Measurements from ENCODE around the gene C1orf226. TPM values are rescaled to one million over a fixed set of nuclear protein-coding genes. Genes with fewer than 3 reads are reported as not detected.

Gene C1orf226
- total RNA-seq, 1 donor from 2014 or later = 0.26 TPM

DNA sequence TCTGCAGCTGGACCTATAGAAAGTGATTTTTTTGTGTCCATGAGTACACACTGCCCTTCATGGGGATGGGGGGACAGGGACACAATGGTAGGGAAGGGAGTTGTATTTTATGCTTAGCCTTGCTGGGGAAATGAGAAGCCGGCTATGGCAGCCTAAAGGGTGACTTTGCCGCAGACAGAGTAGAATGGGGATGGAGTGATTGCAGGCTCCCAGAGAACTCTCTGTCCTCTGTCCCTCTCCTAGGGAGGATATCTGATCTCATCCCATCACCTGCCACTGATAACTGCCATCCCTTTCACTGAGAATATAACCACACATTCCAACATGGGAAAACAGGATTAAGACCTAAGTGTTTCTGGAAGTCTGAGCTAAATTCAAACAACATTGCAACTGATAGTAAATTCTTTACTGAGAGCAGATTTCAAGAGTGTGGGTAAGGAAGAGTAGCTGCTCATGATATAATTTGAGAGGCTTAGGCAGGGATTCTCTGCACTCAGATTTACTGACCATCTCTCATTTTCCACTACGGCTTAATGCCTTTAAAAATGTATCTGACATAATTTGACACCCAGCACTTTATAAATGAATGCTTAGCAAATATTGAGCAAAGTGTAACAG is 16.5 kb downstream of the C1orf226 start:
- FAIRE-seq = no peak
- Histone ChIP-seq H3K27me3 (ENCODE audit: control insufficient read depth, insufficient read depth, low read length) (peaks cover 3% of the 10 kb centered on the region), H3K4me3 (ENCODE audit: low read depth, low read length) (no peak overlapping the region), H3K36me3 (ENCODE audit: control insufficient read depth, insufficient read depth, low read length) (no peaks in the 10 kb centered on the region)
- TF ChIP-seq, protein P1, sequence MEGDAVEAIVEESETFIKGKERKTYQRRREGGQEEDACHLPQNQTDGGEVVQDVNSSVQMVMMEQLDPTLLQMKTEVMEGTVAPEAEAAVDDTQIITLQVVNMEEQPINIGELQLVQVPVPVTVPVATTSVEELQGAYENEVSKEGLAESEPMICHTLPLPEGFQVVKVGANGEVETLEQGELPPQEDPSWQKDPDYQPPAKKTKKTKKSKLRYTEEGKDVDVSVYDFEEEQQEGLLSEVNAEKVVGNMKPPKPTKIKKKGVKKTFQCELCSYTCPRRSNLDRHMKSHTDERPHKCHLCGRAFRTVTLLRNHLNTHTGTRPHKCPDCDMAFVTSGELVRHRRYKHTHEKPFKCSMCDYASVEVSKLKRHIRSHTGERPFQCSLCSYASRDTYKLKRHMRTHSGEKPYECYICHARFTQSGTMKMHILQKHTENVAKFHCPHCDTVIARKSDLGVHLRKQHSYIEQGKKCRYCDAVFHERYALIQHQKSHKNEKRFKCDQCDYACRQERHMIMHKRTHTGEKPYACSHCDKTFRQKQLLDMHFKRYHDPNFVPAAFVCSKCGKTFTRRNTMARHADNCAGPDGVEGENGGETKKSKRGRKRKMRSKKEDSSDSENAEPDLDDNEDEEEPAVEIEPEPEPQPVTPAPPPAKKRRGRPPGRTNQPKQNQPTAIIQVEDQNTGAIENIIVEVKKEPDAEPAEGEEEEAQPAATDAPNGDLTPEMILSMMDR (IDR thresholded peaks at IDR 0.05; ENCODE audit: insufficient read depth, low read length, severe bottlenecking) = no peak
- no peak for DNase-seq (ENCODE audit: low read depth)

GRCh38 chr1:162398999-162399580 is 17.6 kb downstream of the C1orf226 start:
- Histone ChIP-seq H3K27me3 (ENCODE audit: control insufficient read depth, insufficient read depth, low read length) (peaks cover 3% of the 10 kb centered on the region), H3K36me3 (ENCODE audit: control insufficient read depth, insufficient read depth, low read length) (no peaks in the 10 kb centered on the region), H3K4me3 (ENCODE audit: low read depth, low read length) (no peak overlapping the region)
- TF ChIP-seq, protein P1 (IDR thresholded peaks at IDR 0.05; ENCODE audit: insufficient read depth, low read length, severe bottlenecking) = no peak
- DNase-seq (ENCODE audit: low read depth) = no peak
- no peak for FAIRE-seq

DNA sequence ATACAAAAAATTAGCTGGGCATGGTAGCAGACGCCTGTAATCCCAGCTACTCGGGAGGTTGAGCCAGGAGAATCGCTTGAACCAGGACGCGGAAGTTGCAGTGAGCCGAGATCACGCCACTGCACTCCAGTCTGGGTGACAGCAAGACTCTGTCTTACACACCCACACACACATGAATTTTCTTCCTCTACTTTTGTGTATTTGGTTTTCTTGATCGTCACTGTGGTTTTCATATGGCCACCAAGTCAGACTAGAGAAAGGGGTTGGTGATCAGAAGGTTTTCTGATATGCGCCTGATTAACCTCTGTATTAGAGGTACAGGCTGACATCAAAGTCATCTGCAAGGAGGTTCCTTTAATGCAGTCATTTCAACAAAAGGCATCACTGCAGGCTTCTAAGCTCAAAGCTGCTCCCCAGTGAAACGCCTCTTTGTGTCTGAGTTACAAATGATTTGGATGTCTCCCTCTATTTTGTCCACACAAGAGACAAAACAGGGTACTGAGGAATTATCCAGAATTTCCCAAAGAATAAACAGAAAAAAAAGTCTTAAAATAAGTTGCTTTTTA is 19.3 kb downstream of the C1orf226 start:
- DNase-seq (ENCODE audit: low read depth) = no peak
- TF ChIP-seq, protein P1 (IDR thresholded peaks at IDR 0.05; ENCODE audit: insufficient read depth, low read length, severe bottlenecking) = no peak
- FAIRE-seq = no peak
- Histone ChIP-seq H3K4me3 (ENCODE audit: low read depth, low read length) (no peak overlapping the region), H3K27me3 (ENCODE audit: control insufficient read depth, insufficient read depth, low read length) (peaks cover 1% of the 10 kb centered on the region), H3K36me3 (ENCODE audit: control insufficient read depth, insufficient read depth, low read length) (no peaks in the 10 kb centered on the region)

DNA sequence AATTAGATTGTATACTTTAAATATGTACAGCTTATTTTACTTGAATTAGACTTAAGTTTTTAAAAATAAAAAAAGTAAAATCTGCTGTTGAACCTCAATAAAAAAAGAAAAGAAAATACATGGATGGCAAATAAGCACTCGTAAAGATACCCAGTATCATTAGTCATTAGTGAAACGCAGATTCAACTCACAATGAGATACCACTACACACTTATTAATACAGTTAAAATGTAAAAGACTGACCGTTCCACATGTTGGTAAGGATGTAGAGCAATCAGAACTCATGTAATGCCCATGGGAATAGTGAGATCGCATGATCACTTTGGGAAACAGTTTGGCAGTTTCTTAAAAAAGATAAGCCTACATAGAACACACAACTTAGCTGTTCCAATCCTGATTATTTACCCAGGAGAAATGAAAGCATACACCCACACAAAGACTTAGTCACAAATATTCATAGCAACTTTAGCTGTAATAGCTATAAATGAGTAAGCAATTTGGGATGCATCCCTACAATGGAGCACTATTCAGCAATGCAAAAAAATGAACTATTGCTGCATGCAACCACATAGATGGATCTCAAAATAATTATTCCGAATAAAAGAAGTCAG is 23.1 kb downstream of the C1orf226 start:
- Histone ChIP-seq H3K36me3 (ENCODE audit: control insufficient read depth, insufficient read depth, low read length) (no peaks in the 10 kb centered on the region), H3K4me3 (ENCODE audit: low read depth, low read length) (no peak overlapping the region), H3K27me3 (ENCODE audit: control insufficient read depth, insufficient read depth, low read length) (no peaks in the 10 kb centered on the region)
- DNase-seq (ENCODE audit: low read depth) (peak; percentile 86), FAIRE-seq (no peak)
- TF ChIP-seq, protein P1 (IDR thresholded peaks at IDR 0.05; ENCODE audit: insufficient read depth, low read length, severe bottlenecking) = no peak

GRCh38 chr1:162405800-162406199 is 24.3 kb downstream of the C1orf226 start:
- TF ChIP-seq, protein P1 (IDR thresholded peaks at IDR 0.05; ENCODE audit: insufficient read depth, low read length, severe bottlenecking) = no peak
- no peak for FAIRE-seq
- H3K27me3 ChIP-seq (ENCODE audit: control insufficient read depth, insufficient read depth, low read length) = no peaks in the 10 kb centered on the region
- no peak for DNase-seq (ENCODE audit: low read depth)
- H3K36me3 ChIP-seq (ENCODE audit: control insufficient read depth, insufficient read depth, low read length) = no peaks in the 10 kb centered on the region
- H3K4me3 ChIP-seq (ENCODE audit: low read depth, low read length) = no peak overlapping the region
